ENCODE measurements around the gene ABLIM1. TPM values are rescaled to one million over a fixed set of nuclear protein-coding genes. Genes with fewer than 3 reads are reported as not detected.

Gene ABLIM1
- polyA plus RNA-seq, 4 donors, result 25.7 to 59.8 (median 36.8) TPM

DNA sequence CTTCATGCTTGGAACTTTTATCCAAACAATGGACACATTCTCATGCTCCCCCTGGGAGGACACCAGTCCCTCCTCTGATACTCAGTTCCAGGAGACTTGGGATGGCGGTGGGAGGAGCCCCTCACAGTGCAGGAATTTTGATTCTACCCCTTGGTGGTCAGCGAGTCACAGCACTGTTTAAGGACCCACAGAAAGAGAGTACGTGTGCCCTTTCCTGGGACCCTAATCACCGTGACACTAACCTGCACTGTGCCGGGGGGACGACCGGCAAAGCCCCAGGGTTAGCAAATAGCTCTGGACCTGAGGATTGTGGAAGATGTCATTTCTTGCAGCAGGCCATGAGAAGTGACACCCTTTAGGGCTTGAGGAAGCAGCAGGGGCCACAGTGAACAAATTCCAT, 264.2 kb downstream of the ABLIM1 start:
- Histone ChIP-seq H3K9me3 (ENCODE audit: control insufficient read depth in 2 of 2, insufficient read depth in 1 of 2, low read depth in 1 of 2, low read length in 1 of 2) (no peaks in the 10 kb centered on the region), H3K4me1 (ENCODE audit: control insufficient read depth in 3 of 3, insufficient read depth in 2 of 3, low read depth in 1 of 3, low read length in 2 of 3) (no peaks in the 10 kb centered on the region), H3K4me3 (ENCODE audit: low read depth in 1 of 3, low read length in 3 of 3) (no peak overlapping the region), H3K36me3 (ENCODE audit: control insufficient read depth in 3 of 3, insufficient read depth in 2 of 3, low read depth in 1 of 3, low read length in 3 of 3) (no peaks in the 10 kb centered on the region), H3K27me3 (ENCODE audit: control insufficient read depth in 3 of 3, insufficient read depth in 3 of 3, low read length in 3 of 3) (peaks cover 0 to 19% (median 0%) of the 10 kb centered on the region in 3 donors), H3K27ac (ENCODE audit: low read depth in 1 of 3, low read length in 2 of 3) (no peak overlapping the region)
- FAIRE-seq (no peak), DNase-seq (no peak)
- WGBS, 3 donors, result 85 to 93% (median 92%) methylated on average over 7 of the region's 7 CpGs

DNA sequence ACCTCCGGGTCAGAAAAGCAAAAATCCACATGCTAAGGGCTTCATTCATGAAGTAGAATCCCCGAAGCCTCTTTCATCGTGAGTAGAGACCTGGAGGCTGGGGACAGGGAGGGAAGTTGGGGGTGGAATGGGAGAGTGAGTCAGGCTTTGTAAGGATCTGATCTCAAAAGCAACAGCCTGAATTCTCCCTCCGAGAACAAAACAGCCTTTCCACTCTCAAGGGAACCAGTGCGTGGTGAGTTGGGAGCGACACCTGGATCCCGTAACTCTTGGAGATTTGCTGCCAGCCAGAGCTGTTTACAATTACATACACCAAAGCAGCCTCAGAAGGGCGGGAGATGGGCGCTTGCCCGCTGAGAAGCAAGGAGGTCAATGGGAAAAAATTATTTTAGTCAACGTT, 264.6 kb downstream of the ABLIM1 start:
- H3K27ac ChIP-seq (ENCODE audit: low read depth in 1 of 3, low read length in 2 of 3), result no peak overlapping the region

GRCh38 chr10:114392112-114392835, 265.8 kb downstream of the ABLIM1 start:
- H3K36me3 ChIP-seq (ENCODE audit: control insufficient read depth in 3 of 3, insufficient read depth in 2 of 3, low read depth in 1 of 3, low read length in 3 of 3), result no peaks in the 10 kb centered on the region
- H3K9me3 ChIP-seq (ENCODE audit: control insufficient read depth in 2 of 2, insufficient read depth in 1 of 2, low read depth in 1 of 2, low read length in 1 of 2), result no peaks in the 10 kb centered on the region
- H3K4me3 ChIP-seq (ENCODE audit: low read depth in 1 of 3, low read length in 3 of 3), result no peak overlapping the region
- no peak for FAIRE-seq
- no peak overlapping the region for H3K27ac ChIP-seq (ENCODE audit: low read depth in 1 of 3, low read length in 2 of 3)
- 63 to 84% (median 80%) methylated on average over 5 of the region's 5 CpGs for WGBS, 3 donors
- no peak for DNase-seq
- peaks cover 0 to 14% (median 0%) of the 10 kb centered on the region in 3 donors for H3K27me3 ChIP-seq (ENCODE audit: control insufficient read depth in 3 of 3, insufficient read depth in 3 of 3, low read length in 3 of 3)
- H3K4me1 ChIP-seq (ENCODE audit: control insufficient read depth in 3 of 3, insufficient read depth in 2 of 3, low read depth in 1 of 3, low read length in 2 of 3), result no peaks in the 10 kb centered on the region

More for the DNA sequence above, 264.6 kb downstream of the ABLIM1 start:
- H3K36me3 ChIP-seq (ENCODE audit: control insufficient read depth in 3 of 3, insufficient read depth in 2 of 3, low read depth in 1 of 3, low read length in 3 of 3), result no peaks in the 10 kb centered on the region
- no peak for FAIRE-seq
- no peaks in the 10 kb centered on the region for H3K4me1 ChIP-seq (ENCODE audit: control insufficient read depth in 3 of 3, insufficient read depth in 2 of 3, low read depth in 1 of 3, low read length in 2 of 3)
- 62 to 81% (median 77%) methylated on average over 11 of the region's 11 CpGs for WGBS, 3 donors
- H3K9me3 ChIP-seq (ENCODE audit: control insufficient read depth in 2 of 2, insufficient read depth in 1 of 2, low read depth in 1 of 2, low read length in 1 of 2), result no peaks in the 10 kb centered on the region
- DNase-seq, result no peak
- peaks cover 0 to 15% (median 0%) of the 10 kb centered on the region in 3 donors for H3K27me3 ChIP-seq (ENCODE audit: control insufficient read depth in 3 of 3, insufficient read depth in 3 of 3, low read length in 3 of 3)
- no peak overlapping the region for H3K4me3 ChIP-seq (ENCODE audit: low read depth in 1 of 3, low read length in 3 of 3)

- Histone ChIP-seq H3K4me1 (ENCODE audit: control insufficient read depth in 3 of 3, insufficient read depth in 2 of 3, low read depth in 1 of 3, low read length in 2 of 3) (no peaks in the 10 kb centered on the region), H3K36me3 (ENCODE audit: control insufficient read depth in 3 of 3, insufficient read depth in 2 of 3, low read depth in 1 of 3, low read length in 3 of 3) (no peaks in the 10 kb centered on the region), H3K27ac (ENCODE audit: low read depth in 1 of 3, low read length in 2 of 3) (no peak overlapping the region), H3K27me3 (ENCODE audit: control insufficient read depth in 3 of 3, insufficient read depth in 3 of 3, low read length in 3 of 3) (peaks cover 0 to 14% (median 0%) of the 10 kb centered on the region in 3 donors), H3K4me3 (ENCODE audit: low read depth in 1 of 3, low read length in 3 of 3) (no peak overlapping the region), H3K9me3 (ENCODE audit: control insufficient read depth in 2 of 2, insufficient read depth in 1 of 2, low read depth in 1 of 2, low read length in 1 of 2) (no peaks in the 10 kb centered on the region)
- WGBS, 3 donors, result 72 to 88% (median 83%) methylated on average over 5 of the region's 5 CpGs
- no peak for FAIRE-seq
- DNase-seq, result no peak
Measured at GRCh38 chr10:114391599-114391998, 266.5 kb downstream of the ABLIM1 start.

GRCh38 chr10:114389426-114389825, 268.6 kb downstream of the ABLIM1 start:
- 74 to 81% (median 77%) methylated on average over 5 of the region's 5 CpGs for WGBS, 3 donors
- FAIRE-seq (no peak), DNase-seq (no peak)
- no peak overlapping the region for H3K4me3 ChIP-seq (ENCODE audit: low read depth in 1 of 3, low read length in 3 of 3)
- no peak overlapping the region for H3K27ac ChIP-seq (ENCODE audit: low read depth in 1 of 3, low read length in 2 of 3)
- H3K4me1 ChIP-seq (ENCODE audit: control insufficient read depth in 3 of 3, insufficient read depth in 2 of 3, low read depth in 1 of 3, low read length in 2 of 3), result no peaks in the 10 kb centered on the region
- no peaks in the 10 kb centered on the region for H3K9me3 ChIP-seq (ENCODE audit: control insufficient read depth in 2 of 2, insufficient read depth in 1 of 2, low read depth in 1 of 2, low read length in 1 of 2)
- no peaks in the 10 kb centered on the region for H3K36me3 ChIP-seq (ENCODE audit: control insufficient read depth in 3 of 3, insufficient read depth in 2 of 3, low read depth in 1 of 3, low read length in 3 of 3)
- H3K27me3 ChIP-seq (ENCODE audit: control insufficient read depth in 3 of 3, insufficient read depth in 3 of 3, low read length in 3 of 3), result peaks cover 0 to 11% (median 0%) of the 10 kb centered on the region in 3 donors

GRCh38 chr10:114388275-114388674, 269.8 kb downstream of the ABLIM1 start:
- FAIRE-seq (no peak), DNase-seq (no peak)
- H3K9me3 ChIP-seq (ENCODE audit: control insufficient read depth in 2 of 2, insufficient read depth in 1 of 2, low read depth in 1 of 2, low read length in 1 of 2), result no peaks in the 10 kb centered on the region
- no peak overlapping the region for H3K4me3 ChIP-seq (ENCODE audit: low read depth in 1 of 3, low read length in 3 of 3)
- H3K27ac ChIP-seq (ENCODE audit: low read depth in 1 of 3, low read length in 2 of 3), result no peak overlapping the region
- H3K4me1 ChIP-seq (ENCODE audit: control insufficient read depth in 3 of 3, insufficient read depth in 2 of 3, low read depth in 1 of 3, low read length in 2 of 3), result no peaks in the 10 kb centered on the region
- H3K36me3 ChIP-seq (ENCODE audit: control insufficient read depth in 3 of 3, insufficient read depth in 2 of 3, low read depth in 1 of 3, low read length in 3 of 3), result no peaks in the 10 kb centered on the region
- H3K27me3 ChIP-seq (ENCODE audit: control insufficient read depth in 3 of 3, insufficient read depth in 3 of 3, low read length in 3 of 3), result peaks cover 0 to 9% (median 0%) of the 10 kb centered on the region in 3 donors
- 53 to 68% (median 60%) methylated on average over 3 of the region's 3 CpGs for WGBS, 3 donors

GRCh38 chr10:114387784-114388183, 270.3 kb downstream of the ABLIM1 start:
- DNase-seq (no peak), FAIRE-seq (no peak)
- peaks cover 0 to 5% (median 0%) of the 10 kb centered on the region in 3 donors for H3K27me3 ChIP-seq (ENCODE audit: control insufficient read depth in 3 of 3, insufficient read depth in 3 of 3, low read length in 3 of 3)
- H3K36me3 ChIP-seq (ENCODE audit: control insufficient read depth in 3 of 3, insufficient read depth in 2 of 3, low read depth in 1 of 3, low read length in 3 of 3), result no peaks in the 10 kb centered on the region
- WGBS, 3 donors, result 74 to 85% (median 81%) methylated on average over 4 of the region's 4 CpGs
- H3K9me3 ChIP-seq (ENCODE audit: control insufficient read depth in 2 of 2, insufficient read depth in 1 of 2, low read depth in 1 of 2, low read length in 1 of 2), result no peaks in the 10 kb centered on the region
- H3K4me1 ChIP-seq (ENCODE audit: control insufficient read depth in 3 of 3, insufficient read depth in 2 of 3, low read depth in 1 of 3, low read length in 2 of 3), result no peaks in the 10 kb centered on the region
- H3K4me3 ChIP-seq (ENCODE audit: low read depth in 1 of 3, low read length in 3 of 3), result no peak overlapping the region
- H3K27ac ChIP-seq (ENCODE audit: low read depth in 1 of 3, low read length in 2 of 3), result no peak overlapping the region

GRCh38 chr10:114386452-114386851, 271.6 kb downstream of the ABLIM1 start:
- no peaks in the 10 kb centered on the region for H3K36me3 ChIP-seq (ENCODE audit: control insufficient read depth in 3 of 3, insufficient read depth in 2 of 3, low read depth in 1 of 3, low read length in 3 of 3)
- no peaks in the 10 kb centered on the region for H3K27me3 ChIP-seq (ENCODE audit: control insufficient read depth in 3 of 3, insufficient read depth in 3 of 3, low read length in 3 of 3)
- no peak for DNase-seq
- H3K4me3 ChIP-seq (ENCODE audit: low read depth in 1 of 3, low read length in 3 of 3), result no peak overlapping the region
- WGBS, 3 donors, result 40 to 78% (median 68%) methylated on average over 6 of the region's 6 CpGs
- no peak for FAIRE-seq
- H3K4me1 ChIP-seq (ENCODE audit: control insufficient read depth in 3 of 3, insufficient read depth in 2 of 3, low read depth in 1 of 3, low read length in 2 of 3), result no peaks in the 10 kb centered on the region
- no peaks in the 10 kb centered on the region for H3K9me3 ChIP-seq (ENCODE audit: control insufficient read depth in 2 of 2, insufficient read depth in 1 of 2, low read depth in 1 of 2, low read length in 1 of 2)
- no peak overlapping the region for H3K27ac ChIP-seq (ENCODE audit: low read depth in 1 of 3, low read length in 2 of 3)

DNA sequence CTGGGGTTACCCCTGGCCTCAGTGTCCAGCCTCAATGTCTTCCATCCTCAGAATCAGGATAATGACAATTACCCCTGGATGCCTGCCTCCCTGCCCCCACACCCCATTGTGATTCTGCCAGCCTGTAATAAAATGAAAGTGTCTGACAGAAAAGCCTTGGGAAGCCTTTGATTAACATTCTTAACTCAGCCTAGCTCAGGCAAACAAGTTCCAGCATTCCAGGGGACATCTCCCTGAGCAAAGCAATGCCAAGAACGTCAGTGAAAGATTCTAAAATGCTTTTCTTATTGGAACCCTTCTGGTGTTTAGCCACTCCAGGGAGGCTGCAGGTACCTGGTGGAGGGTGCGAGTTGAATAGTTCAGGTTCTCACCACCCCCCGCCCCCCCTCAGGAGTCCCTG, 272.5 kb downstream of the ABLIM1 start:
- WGBS, 3 donors, result 79 to 84% (median 80%) methylated on average over 3 of the region's 3 CpGs
- Histone ChIP-seq H3K27ac (ENCODE audit: low read depth in 1 of 3, low read length in 2 of 3) (no peak overlapping the region), H3K9me3 (ENCODE audit: control insufficient read depth in 2 of 2, insufficient read depth in 1 of 2, low read depth in 1 of 2, low read length in 1 of 2) (no peaks in the 10 kb centered on the region), H3K4me1 (ENCODE audit: control insufficient read depth in 3 of 3, insufficient read depth in 2 of 3, low read depth in 1 of 3, low read length in 2 of 3) (no peaks in the 10 kb centered on the region), H3K4me3 (ENCODE audit: low read depth in 1 of 3, low read length in 3 of 3) (no peak overlapping the region), H3K27me3 (ENCODE audit: control insufficient read depth in 3 of 3, insufficient read depth in 3 of 3, low read length in 3 of 3) (no peaks in the 10 kb centered on the region), H3K36me3 (ENCODE audit: control insufficient read depth in 3 of 3, insufficient read depth in 2 of 3, low read depth in 1 of 3, low read length in 3 of 3) (no peaks in the 10 kb centered on the region)
- DNase-seq (no peak), FAIRE-seq (no peak)

Measured in small intestine (tissue), 7 donors.